ENCODE measurements around the gene ABCD1. TPM values are rescaled to one million over a fixed set of nuclear protein-coding genes. Genes with fewer than 3 reads are reported as not detected.

ABCD1 gene
- total RNA-seq, 1 experiment from 2014 or later = 9.1 TPM

DNA sequence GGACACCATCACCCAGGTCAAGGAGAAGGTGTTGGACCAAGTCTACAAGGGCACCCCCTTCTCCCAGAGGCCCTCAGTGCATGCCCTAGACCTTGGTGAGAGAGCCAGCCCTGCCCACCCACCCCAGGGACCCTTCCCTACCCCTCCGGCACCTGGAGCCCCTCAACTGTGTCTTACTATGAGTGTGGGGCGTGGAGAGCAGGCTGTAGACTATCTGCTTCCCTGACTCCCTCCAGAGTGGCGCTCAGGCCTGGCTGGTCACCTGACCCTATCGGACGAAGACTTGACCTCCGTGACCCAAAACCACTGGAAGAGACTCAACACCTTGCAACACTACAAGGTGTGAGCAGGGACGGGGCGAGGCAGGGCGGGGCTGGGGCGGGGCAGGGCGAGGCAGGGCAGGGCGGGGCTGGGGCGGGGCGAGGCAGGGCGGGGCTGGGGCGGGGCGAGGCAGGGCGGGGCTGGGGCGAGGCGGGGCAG, 51.5 kb downstream of the ABCD1 start (continued):
- TF ChIP-seq, protein P1, sequence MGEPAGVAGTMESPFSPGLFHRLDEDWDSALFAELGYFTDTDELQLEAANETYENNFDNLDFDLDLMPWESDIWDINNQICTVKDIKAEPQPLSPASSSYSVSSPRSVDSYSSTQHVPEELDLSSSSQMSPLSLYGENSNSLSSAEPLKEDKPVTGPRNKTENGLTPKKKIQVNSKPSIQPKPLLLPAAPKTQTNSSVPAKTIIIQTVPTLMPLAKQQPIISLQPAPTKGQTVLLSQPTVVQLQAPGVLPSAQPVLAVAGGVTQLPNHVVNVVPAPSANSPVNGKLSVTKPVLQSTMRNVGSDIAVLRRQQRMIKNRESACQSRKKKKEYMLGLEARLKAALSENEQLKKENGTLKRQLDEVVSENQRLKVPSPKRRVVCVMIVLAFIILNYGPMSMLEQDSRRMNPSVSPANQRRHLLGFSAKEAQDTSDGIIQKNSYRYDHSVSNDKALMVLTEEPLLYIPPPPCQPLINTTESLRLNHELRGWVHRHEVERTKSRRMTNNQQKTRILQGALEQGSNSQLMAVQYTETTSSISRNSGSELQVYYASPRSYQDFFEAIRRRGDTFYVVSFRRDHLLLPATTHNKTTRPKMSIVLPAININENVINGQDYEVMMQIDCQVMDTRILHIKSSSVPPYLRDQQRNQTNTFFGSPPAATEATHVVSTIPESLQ (CRISPR knock-in tag; IDR thresholded peaks at IDR 0.05) = no peak

DNA sequence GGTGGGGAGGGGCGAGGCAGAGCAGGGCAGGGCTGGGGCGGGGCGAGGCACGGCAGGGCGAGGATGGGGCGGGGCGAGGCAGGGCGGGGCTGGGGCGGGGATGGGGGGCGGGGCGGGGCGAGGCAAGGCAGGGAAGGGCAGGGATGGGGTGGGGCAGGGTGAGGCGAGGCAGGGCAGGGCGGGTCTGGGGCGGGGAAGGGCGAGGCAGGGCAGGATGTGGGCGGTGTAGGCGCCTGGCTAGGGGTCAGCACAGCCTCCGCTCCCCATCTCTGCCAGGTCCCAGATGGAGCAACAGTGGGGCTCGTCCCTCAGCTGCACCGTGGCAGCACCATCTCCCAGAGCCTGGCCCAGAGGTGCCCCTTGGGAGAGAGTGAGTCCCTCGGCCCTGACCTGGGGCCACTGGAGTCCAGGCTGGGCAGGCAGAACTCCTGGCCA, 52.0 kb downstream of the ABCD1 start:
- ChIA-PET CTCF (no interaction called here), POLR2A (no interaction called here)
- ATAC-seq = no peak
- no peaks in the 10 kb centered on the region for H3K36me3 Mint-ChIP-seq
- H3K27ac Mint-ChIP-seq = no peak overlapping the region
- TF ChIP-seq, protein P2, sequence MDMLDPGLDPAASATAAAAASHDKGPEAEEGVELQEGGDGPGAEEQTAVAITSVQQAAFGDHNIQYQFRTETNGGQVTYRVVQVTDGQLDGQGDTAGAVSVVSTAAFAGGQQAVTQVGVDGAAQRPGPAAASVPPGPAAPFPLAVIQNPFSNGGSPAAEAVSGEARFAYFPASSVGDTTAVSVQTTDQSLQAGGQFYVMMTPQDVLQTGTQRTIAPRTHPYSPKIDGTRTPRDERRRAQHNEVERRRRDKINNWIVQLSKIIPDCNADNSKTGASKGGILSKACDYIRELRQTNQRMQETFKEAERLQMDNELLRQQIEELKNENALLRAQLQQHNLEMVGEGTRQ (CRISPR knock-in tag; IDR thresholded peaks at IDR 0.05) = no peak
- TF ChIP-seq ZNF232 (CRISPR knock-in tag; IDR thresholded peaks at IDR 0.05) (no peak), EMX1 (CRISPR knock-in tag; IDR thresholded peaks at IDR 0.05) (no peak), RORB (CRISPR knock-in tag; IDR thresholded peaks at IDR 0.05) (no peak), CREB1 (CRISPR knock-in tag; IDR thresholded peaks at IDR 0.05) (no peak), ZNF317 (CRISPR knock-in tag; IDR thresholded peaks at IDR 0.05; ENCODE audit: borderline replicate concordance, low read depth) (no peak), IRF2 (CRISPR knock-in tag; IDR thresholded peaks at IDR 0.05; ENCODE audit: borderline replicate concordance, low read depth) (no peak), KAT7 (CRISPR knock-in tag; IDR thresholded peaks at IDR 0.05; ENCODE audit: borderline replicate concordance) (no peak)
- TF ChIP-seq, protein P3, sequence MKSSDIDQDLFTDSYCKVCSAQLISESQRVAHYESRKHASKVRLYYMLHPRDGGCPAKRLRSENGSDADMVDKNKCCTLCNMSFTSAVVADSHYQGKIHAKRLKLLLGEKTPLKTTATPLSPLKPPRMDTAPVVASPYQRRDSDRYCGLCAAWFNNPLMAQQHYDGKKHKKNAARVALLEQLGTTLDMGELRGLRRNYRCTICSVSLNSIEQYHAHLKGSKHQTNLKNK (CRISPR knock-in tag; IDR thresholded peaks at IDR 0.05) = no peak
- H3K9me3 Mint-ChIP-seq = no peaks in the 10 kb centered on the region
- no peak overlapping the region for H3K4me3 Mint-ChIP-seq
- H3K4me1 Mint-ChIP-seq = no peaks in the 10 kb centered on the region; the same call in 1 of the 2 replicates
- no peak for DNase-seq (ENCODE audit: low spot score)
- H3K27me3 Mint-ChIP-seq (ENCODE audit: low read depth) = no peaks in the 10 kb centered on the region

DNA sequence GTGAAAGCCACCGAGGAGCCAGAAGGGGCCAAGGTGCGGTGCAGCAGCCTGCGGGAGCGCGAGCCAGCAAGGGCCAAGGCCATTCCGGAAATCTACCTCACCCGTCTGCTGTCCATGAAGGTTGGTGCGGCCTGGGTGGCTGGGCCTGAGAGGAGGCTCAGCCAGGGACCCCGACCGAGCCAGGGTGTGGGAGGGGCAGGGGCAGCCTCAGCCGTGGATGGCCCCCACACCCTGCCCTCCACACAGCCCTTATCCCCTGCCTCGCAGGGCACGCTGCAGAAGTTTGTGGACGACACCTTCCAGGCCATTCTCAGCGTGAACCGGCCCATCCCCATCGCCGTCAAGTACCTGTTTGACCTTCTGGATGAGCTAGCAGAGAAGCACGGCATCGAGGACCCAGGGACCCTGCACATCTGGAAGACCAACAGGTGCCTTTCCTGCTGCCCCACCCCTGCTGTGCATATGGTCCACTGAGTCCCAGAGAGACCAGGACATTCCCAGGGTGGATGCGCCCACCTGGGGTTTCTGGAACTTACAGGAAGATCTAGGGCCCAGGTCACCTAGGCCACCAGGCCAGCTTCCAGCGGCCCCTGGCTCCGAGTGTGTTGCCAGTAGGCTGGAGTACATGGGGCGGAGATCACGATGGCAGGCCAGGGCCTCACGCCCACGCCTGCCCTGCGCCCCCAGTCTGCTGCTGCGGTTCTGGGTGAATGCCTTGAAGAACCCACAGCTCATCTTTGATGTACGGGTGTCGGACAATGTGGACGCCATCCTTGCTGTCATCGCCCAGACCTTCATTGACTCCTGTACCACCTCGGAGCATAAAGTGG, 52.8 kb downstream of the ABCD1 start:
- Mint-ChIP-seq H3K4me3 (no peak overlapping the region), H3K4me1 (no peaks in the 10 kb centered on the region; the same call in 1 of the 2 replicates), H3K27me3 (ENCODE audit: low read depth) (no peaks in the 10 kb centered on the region), H3K27ac (no peak overlapping the region), H3K36me3 (no peaks in the 10 kb centered on the region), H3K9me3 (no peaks in the 10 kb centered on the region)
- no peak for DNase-seq (ENCODE audit: low spot score)
- TF ChIP-seq ZNF232 (CRISPR knock-in tag; IDR thresholded peaks at IDR 0.05) = no peak
- TF ChIP-seq FOXJ3 (CRISPR knock-in tag; IDR thresholded peaks at IDR 0.05; ENCODE audit: borderline replicate concordance) = no peak
- TF ChIP-seq, protein P4, sequence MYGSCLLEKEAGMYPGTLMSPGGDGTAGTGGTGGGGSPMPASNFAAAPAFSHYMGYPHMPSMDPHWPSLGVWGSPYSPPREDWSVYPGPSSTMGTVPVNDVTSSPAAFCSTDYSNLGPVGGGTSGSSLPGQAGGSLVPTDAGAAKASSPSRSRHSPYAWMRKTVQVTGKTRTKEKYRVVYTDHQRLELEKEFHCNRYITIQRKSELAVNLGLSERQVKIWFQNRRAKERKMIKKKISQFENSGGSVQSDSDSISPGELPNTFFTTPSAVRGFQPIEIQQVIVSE (CRISPR knock-in tag; IDR thresholded peaks at IDR 0.05; ENCODE audit: borderline replicate concordance) = no peak
- no peak for TF ChIP-seq EMX1 (CRISPR knock-in tag; IDR thresholded peaks at IDR 0.05)
- no peak for TF ChIP-seq FOXP1 (CRISPR knock-in tag; IDR thresholded peaks at IDR 0.05; ENCODE audit: borderline replicate concordance)
- TF ChIP-seq, protein P5, sequence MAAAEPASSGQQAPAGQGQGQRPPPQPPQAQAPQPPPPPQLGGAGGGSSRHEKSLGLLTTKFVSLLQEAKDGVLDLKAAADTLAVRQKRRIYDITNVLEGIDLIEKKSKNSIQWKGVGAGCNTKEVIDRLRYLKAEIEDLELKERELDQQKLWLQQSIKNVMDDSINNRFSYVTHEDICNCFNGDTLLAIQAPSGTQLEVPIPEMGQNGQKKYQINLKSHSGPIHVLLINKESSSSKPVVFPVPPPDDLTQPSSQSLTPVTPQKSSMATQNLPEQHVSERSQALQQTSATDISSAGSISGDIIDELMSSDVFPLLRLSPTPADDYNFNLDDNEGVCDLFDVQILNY (CRISPR knock-in tag; IDR thresholded peaks at IDR 0.05) = no peak
- TF ChIP-seq CREB1 (CRISPR knock-in tag; IDR thresholded peaks at IDR 0.05) = no peak
- TF ChIP-seq NR2C2 (CRISPR knock-in tag; IDR thresholded peaks at IDR 0.05) = no peak
- no peak for TF ChIP-seq JAZF1 (CRISPR knock-in tag; IDR thresholded peaks at IDR 0.05)
- TF ChIP-seq, protein P6, sequence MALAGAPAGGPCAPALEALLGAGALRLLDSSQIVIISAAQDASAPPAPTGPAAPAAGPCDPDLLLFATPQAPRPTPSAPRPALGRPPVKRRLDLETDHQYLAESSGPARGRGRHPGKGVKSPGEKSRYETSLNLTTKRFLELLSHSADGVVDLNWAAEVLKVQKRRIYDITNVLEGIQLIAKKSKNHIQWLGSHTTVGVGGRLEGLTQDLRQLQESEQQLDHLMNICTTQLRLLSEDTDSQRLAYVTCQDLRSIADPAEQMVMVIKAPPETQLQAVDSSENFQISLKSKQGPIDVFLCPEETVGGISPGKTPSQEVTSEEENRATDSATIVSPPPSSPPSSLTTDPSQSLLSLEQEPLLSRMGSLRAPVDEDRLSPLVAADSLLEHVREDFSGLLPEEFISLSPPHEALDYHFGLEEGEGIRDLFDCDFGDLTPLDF (CRISPR knock-in tag; IDR thresholded peaks at IDR 0.05) = no peak
- no peak for TF ChIP-seq ZBTB21 (CRISPR knock-in tag; IDR thresholded peaks at IDR 0.05; ENCODE audit: borderline replicate concordance)
- TF ChIP-seq GABPB1 (CRISPR knock-in tag; IDR thresholded peaks at IDR 0.05) = no peak
- CTCF ChIA-PET = interaction anchor here (0.6 to 2.8 kb wide), 10 partner anchors 10 to 648 kb away, joined by 3 to 12 read pairs (median 4); partner anchors contain the start of genes ARHGAP4, IDH3G and SSR4
- ATAC-seq = no peak
- POLR2A ChIA-PET = interaction anchor here (1.4 to 1.6 kb wide), 2 partner anchors 17 to 151 kb away, joined by 3 to 4 read pairs; partner anchors contain the start of genes IDH3G and SSR4
